ENCODE measurements around the gene SLC36A1.
"Not testable (repeated sequence)": the region's sequence is repeated elsewhere in the genome, so short reads cannot be mapped to it uniquely, and the experiment has no call there.

Gene SLC36A1

GRCh38 chr5:151447174-151448037 lies at the start of gene SLC36A1:
TSS of gene SLC36A1 (plus strand) at chr5:151447603. CDS start at chr5:151458793, 11,190 bp downstream.
- peak; percentile 92 for DNase-seq (ENCODE audit: low read depth)

GRCh38 chr5:151405334-151406160 lies 41.9 kb upstream of the SLC36A1 start:
- no peak for DNase-seq (ENCODE audit: low read depth)

GRCh38 chr5:151406322-151406947 lies 41.0 kb upstream of the SLC36A1 start:
- DNase-seq (ENCODE audit: low read depth): no peak

DNA sequence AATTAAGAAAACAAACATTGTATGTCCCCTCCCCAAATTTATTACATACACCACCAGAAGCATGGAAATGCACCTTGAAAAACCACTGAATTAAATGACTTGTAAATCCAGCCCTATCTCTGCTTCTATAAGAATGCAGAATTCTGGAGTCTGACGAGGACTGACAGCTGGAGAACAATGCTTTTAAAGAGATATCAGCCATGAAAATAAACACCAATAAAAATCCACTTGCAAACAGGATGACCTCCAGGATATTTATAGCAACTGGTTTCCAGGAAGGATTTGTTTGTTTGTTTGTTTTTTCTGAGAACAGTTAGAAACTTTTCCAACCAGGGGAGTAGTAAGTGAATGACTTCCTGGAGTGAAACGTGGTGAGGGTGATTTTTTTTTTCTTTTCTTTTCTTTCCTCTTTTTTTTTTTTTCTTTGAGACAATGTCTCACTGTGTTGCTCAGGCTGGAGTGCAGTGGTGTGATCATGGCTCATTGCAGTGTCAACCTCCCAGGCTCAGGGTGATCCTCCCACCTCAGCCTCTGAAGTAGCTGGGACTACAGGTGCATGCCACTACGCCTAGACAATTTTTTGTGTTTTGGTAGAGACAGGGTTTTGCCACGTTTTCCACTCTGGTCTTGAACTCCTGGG lies 38.7 kb upstream of the SLC36A1 start:
- DNase-seq (ENCODE audit: low read depth): no peak

GRCh38 chr5:151413800-151414199 lies 33.6 kb upstream of the SLC36A1 start:
- DNase-seq (ENCODE audit: low read depth): no peak

DNA sequence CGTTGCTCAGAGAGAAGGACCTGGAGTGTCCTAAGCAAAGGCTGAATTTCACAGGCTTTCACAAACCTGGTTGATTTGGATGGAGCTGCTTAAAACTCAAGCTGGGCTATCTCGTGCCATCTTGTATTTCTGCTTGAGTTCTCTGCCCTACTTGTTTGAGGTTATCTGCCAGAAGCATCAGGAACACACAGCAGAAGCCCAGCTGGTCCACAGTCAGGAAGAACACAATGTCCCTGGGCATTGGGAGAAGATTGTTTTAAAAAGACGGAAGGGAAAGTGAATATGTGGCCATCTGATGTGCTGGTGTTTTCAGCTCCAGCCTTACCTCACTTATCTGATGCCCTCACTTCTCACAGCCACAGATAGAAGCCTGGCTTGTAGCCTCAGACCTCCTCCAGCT lies 32.9 kb upstream of the SLC36A1 start:
- no peak for DNase-seq (ENCODE audit: low read depth)

- no peak for DNase-seq (ENCODE audit: low read depth)
Measured at GRCh38 chr5:151417712-151418111, 29.7 kb upstream of the SLC36A1 start.

GRCh38 chr5:151420127-151420526 lies 27.3 kb upstream of the SLC36A1 start:
- no peak for DNase-seq (ENCODE audit: low read depth)

DNA sequence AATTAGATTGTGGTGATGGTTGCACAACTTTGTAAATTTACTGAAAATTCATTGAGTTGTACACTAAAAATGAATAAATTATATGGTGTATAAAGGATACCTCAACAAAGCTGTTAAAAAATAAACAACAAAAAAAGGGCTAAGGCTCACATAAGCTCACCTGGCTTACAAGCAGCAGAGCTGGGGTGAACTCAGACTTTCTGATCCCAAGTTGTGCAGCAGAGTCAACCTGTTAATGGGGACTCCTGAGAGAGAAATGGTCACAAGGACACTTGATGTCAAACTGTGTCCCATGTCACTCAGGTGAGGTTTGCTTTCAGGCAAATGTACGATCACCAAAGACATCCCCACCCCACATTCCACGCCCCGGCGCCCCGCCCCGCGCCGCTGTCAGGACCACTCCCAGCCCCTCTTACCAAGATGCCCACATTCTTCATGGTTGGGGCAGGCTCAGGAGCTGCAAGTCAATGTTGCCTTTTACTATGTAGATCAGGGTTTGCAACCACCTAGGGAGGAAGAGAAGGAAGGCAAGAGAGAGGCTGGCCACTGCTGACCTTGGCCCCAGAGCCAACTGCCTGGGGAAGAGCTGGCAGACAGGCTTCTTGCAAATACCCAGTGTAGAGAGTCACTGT lies 22.4 kb upstream of the SLC36A1 start:
- no peak for DNase-seq (ENCODE audit: low read depth)

DNA sequence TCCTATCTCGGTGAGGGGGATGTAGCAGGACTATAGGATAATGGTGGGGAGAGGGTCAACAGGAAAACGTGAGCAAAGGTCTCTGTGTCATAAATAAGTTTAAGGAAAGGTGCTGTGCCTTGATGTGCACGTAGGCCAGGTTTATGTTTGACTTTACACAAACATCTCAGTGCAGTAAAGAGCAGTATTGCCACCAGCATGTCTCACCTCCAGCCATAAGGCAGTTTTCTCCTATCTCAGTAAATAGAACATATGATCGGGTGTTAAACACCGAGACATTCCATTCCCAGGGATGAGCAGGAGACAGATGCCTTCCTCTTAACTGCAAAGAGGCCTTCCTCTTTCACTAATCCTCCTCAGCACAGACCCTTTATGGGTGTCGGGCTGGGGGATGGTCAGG lies 21.1 kb upstream of the SLC36A1 start:
- DNase-seq (ENCODE audit: low read depth): not testable (repeated sequence)

- no peak for DNase-seq (ENCODE audit: low read depth)
Measured at GRCh38 chr5:151427258-151427657, 20.1 kb upstream of the SLC36A1 start.

DNA sequence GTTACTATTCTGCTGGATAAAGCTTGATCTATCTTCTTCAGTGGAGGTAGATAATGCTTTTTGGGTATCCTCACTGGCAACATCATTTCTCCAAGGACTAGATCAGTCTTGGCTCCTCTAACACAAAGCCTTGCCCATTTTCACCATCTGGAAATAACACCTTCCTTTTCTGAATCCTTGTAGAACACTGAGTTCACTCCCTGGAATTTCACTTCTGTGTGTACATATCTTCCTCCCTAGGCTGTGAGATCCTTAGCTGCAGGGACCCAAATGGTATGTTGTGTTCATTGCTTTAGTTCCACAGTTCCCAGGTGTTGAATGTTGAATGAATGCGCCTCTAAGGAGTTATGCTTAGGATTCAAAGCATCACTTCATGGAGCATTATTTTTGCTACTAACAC lies 16.7 kb upstream of the SLC36A1 start:
- no peak for DNase-seq (ENCODE audit: low read depth)

GRCh38 chr5:151431666-151432065 lies 15.7 kb upstream of the SLC36A1 start:
- no peak for DNase-seq (ENCODE audit: low read depth)

DNA sequence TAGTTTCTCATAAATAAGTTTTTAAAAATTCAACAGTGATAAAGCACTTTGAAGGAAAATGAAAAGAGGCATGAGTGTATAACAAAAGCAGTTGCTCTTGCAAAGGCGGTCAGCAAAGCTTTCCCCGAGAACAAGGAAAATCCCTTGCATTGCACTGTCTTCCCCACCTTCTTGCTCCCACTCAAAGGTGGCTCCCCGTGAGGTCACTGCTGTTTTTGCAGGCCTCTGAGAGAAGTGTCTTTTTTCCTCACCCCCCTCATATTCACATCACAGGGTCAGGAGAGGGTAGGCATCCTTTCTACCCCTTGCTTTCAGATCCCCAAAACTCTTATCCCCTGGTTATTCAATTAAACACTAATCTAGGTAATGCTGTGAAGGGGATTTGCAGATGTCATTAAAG lies 15.2 kb upstream of the SLC36A1 start:
- no peak for DNase-seq (ENCODE audit: low read depth)

- no peak for DNase-seq (ENCODE audit: low read depth)
Measured at GRCh38 chr5:151434570-151435237, 12.7 kb upstream of the SLC36A1 start.

DNA sequence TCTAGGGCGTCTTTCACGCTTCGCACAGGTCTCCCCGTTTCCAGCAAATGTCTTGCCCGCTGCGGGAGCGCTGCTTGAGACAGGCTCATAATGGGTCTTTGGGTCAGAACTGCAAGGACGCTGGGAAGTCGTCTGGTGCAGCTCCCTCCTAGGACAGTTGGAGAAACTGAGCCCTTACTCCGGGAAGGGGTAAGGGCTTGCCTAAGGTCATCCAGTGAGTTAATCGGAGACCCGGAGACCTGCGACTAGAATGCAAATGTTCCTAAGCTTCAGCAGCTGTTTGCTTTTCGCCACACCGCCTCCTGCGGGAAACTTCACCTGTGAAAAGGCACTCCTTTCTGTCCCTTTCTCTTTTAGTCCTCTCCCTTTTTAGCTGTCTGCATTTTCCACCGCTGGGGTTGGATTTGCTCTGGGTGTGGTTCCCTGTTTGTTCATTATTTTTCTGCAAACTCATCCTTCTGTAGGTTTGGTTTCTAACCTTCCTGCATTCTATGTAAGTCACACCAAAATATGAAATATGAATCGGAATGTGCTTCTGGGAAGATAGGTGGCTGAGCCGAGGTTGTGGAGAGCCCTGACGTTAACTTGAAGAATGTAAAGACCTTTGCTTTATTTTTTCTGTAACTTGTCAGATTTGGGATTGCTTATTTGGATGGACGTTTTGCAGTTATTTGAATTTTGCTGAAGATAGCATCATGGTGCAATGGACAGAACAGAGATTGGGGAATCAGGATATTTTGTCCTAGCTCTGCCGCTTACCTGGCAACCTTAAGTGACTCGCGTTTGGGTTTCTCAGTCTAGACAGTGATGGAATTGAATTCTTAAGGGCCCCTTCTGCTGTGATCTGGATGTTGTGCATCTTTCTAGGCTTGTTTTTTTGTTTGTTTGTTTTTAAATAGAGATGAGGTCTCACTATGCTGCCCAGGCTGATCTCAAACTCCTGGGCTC lies 909 bp downstream of the SLC36A1 start:
- DNase-seq (ENCODE audit: low read depth): no peak

DNA sequence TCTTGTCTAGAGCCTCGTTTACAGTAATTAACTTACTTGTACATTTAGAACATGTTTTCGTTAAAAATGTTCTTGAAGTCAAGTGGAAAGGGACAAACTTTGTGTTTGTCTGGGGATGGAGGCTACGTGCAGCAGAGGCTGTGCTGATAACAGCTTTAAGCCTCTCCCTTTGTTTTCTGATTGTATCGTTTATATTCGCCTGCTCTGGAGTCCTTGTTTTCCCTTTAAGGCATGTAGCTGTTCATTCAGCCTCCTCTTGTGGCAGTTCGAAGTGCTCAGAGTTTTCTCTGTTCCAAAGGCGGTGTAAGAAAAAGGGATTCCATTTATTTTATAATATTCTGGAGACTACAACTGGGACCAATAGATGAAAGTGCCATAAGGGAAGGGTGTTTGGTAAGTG lies 1.9 kb downstream of the SLC36A1 start:
- DNase-seq (ENCODE audit: low read depth): no peak

DNA sequence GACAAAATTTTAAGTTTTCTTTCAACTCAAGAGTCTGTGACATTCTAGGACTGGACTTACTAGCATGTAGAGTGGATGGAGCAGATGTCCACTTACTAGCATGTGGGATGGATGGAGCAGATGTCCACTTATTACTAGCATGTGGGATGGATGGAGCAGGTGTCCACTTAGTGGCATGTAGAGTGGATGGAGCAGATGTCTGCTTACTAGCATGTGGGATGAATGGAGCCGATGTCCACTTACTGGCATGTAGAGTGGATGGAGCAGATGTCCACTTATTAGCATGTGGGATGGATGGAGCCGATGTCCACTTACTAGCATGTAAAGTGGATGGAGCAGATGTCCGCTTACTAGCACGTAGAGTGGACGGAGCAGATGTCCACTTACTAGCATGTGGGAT lies 2.4 kb downstream of the SLC36A1 start:
- DNase-seq (ENCODE audit: low read depth): no peak

- DNase-seq (ENCODE audit: low read depth): no peak
Measured at GRCh38 chr5:151450605-151451004, 3.2 kb downstream of the SLC36A1 start.
